Fibroblast of skin of right quadriceps (primary cell): ENCODE results near the gene RIC8A.

Experiments used
- DNase-seq: peaks from one replicate; pipeline ENCODE4 v3.0.0-alpha.2; 2013

RIC8A gene

DNA sequence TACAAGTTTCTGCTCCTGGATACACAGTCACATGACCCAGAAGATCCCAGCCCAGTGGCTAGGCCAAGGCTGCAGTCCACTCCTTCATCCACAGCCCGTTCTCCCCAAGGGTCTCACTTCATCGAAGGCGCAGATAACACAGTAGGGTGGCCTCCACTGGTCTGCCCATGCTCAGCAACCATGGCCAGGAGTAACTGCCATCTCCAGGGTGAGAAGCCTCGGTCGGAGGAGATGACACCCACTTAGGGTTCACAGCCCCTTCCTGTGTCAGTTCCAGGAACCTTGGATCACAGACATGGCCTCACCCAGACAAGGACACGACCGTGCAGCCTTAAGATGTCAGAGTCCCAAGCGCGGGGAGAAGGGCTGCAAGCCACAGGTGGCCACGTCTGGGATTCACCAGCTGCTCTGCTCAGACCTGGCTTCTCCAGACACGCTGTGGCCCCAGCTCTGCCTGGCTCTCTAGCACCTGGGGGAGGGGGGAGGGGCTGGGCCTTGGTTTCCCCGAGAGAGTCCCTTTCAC is 2.9 kb upstream of the RIC8A start:
- DNase-seq: no peak

DNA sequence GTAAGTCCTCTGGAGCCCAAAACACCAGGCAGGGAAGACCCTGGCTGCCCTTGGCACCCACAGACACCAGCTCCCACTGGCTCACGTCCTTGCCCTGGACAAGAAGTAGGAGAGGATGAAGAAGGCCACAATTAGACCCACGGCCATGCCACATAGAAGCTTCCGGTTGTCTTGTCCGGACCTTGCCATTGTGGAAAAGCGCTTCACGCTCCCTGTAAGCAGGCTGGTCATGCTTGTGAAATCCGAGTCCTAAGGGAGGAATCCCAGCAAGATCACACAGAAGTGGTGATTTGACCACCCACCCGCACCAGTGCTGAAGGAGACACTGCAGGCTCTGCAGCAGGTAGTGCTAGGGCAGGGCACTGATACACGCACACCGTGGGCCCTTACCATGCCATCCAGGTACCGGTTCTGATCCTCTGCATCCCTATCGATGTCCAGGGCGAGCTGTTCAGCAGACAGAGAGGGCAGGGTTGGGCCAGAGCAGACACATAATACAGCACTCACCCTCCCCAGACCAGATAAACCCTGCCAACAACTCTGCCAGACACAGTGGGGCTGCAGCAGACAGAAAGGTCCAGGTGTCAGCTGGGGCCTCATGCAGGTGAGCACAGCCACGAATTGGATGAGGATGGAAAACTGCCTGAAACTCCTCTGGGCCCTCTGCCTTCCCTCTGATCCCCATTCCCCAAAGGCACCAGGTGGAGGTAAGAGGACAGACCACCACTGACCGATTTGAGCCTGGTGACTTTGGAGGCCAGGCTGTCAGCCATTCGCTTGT is 2.1 kb upstream of the RIC8A start:
- no peak for DNase-seq

DNA sequence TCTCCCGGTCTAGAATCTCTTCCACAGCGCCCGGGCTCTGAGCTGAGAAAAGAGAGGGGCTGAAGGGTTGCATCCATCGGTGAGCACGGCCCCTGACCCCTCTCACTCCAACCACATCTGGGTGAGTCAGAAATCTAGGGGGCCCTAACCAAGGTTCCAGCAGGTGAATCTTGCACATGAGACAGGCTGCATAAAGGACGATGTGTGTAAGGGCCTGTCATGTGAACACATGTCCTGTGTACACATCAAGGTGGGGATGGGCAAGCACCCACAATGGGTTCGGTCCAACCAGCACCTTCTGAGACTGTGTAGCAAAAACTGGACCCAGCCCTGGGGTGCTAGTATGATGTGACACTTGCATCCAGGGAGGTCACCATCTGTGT is 1.5 kb upstream of the RIC8A start:
- DNase-seq: no peak

DNA sequence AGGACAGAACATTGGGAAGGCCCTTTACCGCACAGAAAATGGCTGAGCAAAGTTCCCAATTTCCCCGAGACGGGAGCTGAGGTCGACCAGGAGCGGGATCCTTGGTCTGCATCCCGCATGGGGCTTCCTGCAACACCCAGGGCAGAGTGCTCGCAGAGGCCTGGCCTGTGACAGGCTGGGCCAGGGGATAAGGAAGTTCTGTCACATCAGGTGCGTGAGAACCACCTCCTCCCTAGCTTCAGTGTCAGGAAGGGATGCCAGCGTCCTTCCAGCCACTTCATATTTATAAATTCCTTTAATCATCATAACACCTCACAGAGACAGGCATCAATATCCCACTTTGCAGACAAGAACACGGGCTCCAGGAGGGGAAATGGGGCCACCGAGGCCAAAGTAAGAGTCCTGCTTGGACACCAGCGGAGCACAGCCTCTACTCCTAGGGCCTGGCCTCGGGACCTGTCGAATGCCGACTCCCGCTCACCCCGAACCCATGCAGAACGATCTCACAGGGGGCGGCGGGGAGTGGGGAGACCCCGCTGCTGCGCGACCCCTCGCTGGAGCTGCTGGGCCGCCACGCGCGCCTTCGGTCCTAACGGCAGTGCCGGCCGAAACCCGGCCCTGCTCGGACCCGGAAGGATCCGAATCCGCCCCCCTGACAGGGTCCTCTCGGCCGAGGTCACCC is 841 bp upstream of the RIC8A start:
- no peak for DNase-seq

DNA sequence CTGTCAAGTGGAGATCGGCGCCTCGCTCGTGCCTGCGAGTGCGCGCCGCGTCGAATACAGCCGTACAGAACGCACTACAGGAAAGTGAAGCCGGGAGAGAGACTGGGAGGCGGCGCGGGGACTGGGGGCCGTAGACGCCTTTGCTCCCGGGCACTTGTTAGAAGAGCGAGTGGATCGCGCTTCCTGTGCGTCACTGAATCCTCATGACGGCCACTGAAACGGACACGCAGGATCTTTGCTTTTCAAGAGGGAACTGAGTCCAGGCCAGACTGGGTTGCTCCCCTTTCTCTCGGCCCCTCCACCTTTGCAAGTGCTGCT is 314 bp downstream of the RIC8A start:
- no peak for DNase-seq

DNA sequence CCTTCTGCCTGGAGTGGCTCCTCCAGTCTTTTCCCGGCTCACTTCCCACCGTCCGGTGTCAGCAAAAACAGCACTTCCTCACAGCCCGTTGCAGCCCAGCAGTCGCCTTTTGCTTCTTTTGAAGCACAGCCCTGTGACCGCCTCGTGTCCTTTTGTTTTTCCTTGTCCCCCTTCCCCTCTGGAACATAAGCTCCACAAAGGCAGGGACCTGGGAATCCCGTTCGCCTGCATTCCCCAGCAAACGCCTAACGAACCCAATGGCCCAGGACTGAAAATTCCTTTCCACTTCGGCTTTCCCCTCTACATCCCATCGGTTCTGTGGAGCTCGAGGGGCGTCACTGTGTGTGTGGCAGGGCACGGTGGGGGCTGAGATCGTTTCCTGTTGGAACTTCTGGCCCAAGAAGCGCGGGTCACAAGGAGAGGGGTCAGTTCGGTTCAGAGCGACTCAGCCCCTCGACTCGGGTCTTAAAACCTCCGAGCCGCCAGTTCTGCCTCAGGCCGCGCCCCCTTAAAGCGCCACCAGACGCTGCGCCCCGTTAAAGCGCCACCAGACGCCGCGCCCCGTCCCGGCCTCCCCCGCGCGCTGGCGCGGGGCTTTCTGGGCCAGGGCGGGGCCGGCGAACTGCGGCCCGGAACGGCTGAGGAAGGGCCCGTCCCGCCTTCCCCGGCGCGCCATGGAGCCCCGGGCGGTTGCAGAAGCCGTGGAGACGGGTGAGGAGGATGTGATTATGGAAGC is 841 bp downstream of the RIC8A start:
- peak; percentile 74 for DNase-seq

DNA sequence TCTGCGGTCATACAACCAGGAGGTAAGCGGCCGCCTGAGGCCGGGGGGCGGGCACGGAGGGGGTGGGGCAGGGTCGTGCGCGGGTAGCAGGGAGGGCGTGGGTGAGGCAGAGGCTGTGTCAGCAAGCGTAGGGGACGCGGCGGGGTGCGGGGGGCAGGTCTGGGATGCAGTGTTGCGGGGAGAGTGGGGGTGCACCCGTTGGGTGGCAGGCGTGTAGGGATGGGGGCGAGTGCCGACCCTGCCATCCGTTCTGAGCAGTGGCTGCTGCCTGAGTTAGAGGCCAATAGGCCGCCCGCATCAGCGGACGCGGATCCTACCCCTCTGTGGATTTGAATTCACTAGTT is 1.4 kb downstream of the RIC8A start:
- DNase-seq: no peak

DNA sequence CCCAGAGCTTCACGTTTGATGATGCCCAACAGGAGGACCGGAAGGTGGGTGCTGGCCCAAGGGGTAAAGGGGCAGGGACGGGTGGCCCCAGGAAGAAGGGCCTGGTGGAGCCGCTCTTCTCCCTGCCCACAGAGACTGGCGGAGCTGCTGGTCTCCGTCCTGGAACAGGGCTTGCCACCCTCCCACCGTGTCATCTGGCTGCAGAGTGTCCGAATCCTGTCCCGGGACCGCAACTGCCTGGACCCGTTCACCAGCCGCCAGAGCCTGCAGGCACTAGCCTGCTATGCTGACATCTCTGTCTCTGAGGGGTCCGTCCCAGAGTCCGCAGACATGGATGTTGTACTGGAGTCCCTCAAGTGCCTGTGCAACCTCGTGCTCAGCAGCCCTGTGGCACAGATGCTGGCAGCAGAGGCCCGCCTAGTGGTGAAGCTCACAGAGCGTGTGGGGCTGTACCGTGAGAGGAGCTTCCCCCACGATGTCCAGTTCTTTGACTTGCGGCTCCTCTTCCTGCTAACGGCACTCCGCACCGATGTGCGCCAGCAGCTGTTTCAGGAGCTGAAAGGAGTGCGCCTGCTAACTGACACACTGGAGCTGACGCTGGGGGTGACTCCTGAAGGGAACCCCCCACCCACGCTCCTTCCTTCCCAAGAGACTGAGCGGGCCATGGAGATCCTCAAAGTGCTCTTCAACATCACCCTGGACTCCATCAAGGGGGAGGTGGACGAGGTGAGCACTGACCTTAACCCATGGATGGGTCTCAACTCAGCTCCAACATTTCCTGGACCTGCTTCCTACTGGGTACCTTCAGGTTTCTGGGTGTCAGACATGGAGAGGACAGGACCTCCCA is 2.0 kb downstream of the RIC8A start:
- no peak for DNase-seq

DNA sequence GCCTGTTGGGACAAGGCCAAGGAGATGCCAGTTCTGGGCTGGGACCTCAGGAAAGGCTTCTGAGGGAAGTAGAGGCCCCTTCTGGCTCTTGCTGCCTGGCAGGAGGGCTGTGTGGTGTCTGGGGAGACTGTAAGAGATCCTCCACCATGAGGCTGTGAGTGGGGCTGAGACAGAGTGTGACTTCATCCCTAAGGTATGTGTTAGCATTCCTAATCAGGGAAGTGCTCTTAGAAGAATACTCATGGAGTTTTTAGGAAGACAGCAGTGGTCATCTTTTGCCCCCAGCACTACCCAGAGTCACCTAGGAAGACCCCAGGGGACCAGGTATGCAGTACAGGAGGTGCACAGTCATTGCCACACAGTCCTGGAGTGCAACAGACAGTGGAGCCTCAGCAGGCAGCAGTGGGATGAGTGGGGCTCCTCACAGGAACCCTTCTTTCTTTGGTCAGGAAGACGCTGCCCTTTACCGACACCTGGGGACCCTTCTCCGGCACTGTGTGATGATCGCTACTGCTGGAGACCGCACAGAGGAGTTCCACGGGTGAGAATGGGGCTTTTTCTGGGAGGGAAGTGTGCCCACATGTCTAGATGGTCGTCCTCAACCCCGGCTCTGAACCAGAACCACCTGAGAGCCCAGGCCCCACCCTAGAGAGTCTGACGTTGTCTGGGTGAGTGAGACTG is 2.8 kb downstream of the RIC8A start:
- DNase-seq: peak; percentile 79

DNA sequence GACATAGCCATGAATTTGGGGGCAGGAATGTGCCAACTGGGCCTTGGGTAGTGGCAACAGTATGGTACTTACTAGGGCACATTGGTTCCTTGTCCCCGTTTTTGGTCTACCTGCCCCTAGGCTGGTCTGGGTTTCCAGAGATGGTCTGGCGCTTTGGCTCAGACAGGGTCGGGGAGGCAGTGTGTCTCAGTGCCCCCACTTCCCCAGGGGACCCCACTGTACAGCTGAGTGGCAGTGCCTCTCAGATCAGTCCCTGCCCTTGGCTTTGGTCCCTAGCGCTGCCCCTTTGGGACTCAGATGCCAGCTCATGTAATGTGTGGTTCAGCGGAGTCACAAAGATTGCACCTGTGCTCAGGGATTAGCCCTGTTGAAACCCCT is 3.3 kb downstream of the RIC8A start:
- DNase-seq: no peak

DNA sequence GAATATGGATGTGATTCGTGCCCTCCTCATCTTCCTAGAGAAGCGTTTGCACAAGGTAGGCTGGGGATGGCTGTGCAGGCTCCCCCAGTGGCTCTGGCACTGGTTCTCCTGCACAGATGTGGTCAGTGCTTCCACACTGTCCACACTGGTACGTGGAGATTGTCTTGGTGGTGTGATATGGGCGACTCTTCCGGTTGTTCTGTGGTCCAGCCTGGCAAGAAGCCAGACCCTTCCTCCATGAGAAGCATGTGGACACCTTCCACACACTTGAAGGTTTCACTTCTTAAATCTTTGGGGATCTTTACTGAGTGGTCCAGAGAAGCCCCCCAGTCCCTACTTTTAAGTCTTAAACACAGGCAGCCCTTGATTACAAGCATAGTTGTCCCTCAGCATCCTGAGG is 3.8 kb downstream of the RIC8A start:
- DNase-seq: no peak

DNA sequence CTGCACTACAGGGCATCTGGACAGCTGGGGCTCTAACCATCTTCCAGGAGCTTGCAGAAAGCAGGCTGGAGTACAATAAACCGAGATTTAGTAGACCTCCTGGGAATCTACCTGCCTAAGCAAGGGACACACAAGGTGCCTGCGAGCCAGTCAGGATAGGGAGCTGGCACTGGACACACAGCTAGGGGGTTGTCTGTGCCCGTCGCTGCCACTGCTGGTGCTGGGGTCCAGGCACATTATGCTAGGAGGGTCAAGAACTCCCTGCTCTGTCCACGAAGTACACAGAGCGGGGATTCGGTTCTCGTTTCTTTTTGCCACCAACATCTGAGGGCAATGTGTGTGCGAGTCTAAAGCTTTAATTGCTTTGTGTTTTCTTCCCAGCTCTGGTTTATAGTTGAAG is 4.2 kb downstream of the RIC8A start:
- no peak for DNase-seq

DNA sequence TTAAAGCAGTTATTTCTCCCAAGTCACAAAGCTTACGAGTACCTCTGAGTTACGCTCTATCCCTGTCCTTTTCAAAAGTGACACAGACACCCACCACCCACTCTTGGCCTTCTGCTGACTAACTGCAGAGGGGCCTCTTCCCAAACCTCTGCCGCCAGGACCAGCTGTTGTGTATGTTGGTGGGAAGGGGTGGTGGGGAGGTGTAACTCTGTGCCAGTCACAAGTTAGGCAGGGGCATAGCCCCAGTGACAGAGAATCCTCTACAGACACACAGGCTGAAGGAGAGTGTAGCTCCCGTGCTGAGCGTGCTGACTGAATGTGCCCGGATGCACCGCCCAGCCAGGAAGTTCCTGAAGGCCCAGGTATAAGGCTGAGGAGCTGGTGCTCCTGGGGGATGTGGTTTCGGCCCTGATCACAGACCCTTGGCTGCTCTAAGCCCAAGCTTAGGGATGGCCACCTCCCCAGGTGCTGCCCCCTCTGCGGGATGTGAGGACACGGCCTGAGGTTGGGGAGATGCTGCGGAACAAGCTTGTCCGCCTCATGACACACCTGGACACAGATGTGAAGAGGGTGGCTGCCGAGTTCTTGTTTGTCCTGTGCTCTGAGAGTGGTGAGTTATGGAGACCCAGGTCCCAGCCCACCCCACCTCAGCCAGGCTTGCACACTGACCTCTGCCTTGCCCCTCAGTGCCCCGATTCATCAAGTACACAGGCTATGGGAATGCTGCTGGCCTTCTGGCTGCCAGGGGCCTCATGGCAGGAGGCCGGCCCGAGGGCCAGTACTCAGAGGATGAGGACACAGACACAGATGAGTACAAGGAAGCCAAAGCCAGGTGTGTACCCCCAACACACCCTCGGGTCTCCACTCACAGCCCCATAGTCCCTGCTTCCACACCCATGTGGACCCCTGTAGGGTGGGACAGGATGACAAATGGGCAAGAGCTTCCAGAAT is 4.9 kb downstream of the RIC8A start:
- DNase-seq: no peak

DNA sequence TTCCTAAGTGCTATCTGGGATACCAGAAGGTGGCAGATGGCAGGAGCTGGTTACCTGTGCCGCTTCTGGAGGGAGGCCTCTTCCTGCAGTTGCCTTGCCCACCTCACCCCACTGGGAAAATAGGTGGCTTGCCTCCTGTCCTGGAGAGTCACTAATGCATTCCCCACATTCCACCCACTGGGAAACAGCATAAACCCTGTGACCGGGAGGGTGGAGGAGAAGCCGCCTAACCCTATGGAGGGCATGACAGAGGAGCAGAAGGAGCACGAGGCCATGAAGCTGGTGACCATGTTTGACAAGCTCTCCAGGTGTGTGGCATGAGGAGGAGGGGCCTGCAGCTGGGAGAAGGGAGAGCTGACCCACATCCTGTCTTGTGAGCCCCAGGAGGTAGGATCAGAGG is 5.6 kb downstream of the RIC8A start:
- DNase-seq: no peak

DNA sequence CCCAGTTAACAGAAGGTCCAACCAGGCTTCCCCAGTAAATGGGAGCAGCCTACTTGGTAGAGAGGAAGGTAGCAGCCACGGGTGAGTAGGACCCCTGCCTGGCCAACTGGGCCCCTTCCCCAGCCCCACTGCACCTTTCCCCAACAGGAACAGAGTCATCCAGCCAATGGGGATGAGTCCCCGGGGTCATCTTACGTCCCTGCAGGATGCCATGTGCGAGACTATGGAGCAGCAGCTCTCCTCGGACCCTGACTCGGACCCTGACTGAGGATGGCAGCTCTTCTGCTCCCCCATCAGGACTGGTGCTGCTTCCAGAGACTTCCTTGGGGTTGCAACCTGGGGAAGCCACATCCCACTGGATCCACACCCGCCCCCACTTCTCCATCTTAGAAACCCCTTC is 6.6 kb downstream of the RIC8A start:
- no peak for DNase-seq

DNA sequence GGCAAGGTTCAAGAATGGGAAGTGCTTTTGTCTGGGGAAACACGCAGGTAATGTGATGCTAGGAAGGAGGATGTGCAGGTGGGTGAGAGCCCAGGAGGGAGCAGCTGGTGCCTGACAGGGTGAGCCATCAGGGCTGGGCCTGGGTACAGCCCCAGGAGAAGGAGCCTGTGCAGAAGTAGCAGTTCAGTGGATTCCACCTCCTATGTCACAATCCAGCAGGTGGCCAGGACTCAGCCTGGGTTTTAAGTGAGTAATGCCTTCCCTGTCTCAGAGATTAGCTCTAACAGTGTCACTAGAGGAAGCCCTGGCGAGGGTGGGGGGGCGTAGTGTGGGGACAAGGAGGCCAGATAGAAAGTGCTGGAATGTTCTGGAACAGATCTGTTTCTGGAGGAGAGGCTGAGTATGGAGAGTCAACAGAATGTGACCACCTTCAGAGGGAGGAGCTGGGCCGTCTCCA is 8.1 kb downstream of the RIC8A start:
- no peak for DNase-seq

DNA sequence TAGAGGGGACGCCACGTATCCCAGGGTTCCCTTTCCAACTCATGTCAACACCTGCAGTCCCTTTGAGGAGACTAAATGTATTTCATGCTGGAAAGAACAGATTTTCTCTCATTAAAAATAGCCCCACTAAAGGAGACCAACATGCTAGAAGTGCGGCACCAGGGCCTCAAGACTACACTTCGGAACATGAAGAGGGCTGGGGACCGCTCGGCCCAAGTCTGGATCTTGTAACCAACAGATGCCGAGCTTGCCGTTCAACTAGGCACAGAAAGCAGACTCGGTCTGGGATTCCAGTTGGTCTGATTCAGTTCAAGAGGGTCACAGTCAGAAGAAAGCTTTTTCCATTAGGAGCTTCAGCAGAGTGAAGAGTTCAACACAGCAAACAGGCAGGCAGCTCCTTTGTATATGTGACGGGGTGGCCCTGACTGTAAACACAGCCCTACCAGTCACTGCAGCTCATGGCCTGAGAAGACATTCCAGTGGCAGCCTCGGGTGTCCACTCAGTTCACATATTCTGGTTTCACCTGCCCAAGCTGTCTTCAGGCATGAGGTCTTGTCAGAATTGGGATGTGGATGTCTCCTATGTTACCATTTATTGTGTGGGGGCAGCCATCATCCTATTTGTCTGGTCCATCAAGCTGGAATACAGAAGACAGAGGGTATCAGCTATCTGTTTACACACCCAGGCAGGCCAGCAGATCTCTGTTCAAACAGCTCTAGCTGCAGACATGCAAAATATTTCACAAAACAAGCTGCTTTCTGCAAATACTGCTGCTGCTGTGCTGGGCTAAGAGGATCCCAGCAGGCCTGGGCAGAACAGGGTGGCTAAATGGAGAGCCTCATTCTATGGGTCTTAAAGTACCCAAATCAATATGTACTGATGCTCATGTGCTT is 8.8 kb downstream of the RIC8A start:
- DNase-seq: no peak

DNA sequence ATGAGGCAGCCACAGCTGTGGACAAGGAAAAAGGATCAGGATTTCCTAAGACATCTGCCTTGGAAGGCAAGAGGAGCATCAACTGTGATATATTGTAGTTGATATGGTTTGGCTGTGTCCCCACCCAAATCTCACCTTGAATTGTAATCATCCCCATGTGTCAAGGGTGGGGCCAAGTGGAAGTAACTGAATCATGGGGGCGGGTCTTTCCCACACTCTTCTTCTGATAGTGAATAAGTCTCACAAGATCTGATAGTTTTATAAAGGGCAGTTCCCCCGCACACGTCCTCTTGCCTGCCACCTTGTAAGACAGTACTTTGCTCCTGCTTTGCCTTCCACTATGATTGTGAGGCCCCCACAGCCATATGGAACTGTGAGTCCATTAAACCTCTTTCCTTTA is 10.2 kb downstream of the RIC8A start:
- no peak for DNase-seq

DNA sequence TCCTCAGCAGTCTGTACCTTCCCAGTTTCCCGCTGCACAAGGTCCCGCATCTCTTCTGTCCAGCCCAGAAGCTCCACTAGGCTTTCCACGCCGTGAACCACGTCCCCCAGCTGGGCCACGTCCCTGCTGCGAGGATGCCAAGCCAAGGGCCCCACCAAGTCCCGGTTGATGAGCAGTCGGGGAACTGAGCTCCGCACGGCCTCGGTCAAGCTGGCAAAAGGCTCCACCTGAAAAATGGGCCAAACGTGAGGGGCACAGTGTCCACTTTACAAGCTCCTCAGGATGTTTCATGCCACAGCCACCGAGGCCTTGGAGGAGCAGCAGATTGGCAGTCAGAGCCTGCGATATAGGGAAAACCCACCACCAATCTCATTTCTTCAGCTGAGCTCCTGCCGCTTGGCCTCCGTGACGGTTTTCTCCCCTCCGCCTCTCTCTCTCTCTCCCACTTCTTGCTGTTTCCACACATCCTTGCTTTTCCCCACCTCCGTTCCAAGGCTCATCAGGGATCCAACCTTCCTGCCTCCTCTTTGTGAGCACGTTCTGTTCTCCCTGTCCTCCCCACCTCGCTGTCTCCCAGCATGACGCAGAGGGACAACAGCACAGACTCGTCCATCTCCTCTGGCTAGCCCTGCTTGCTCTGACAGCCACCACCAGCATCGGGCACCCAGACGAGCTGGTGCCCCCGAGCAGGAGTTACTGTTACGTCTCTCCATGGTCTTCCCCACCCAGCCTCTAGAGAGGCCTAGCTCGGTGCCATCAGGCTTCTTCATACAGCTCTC is 11.5 kb downstream of the RIC8A start:
- no peak for DNase-seq
